ENCODE measurements around the gene NME7.

GRCh38 chr1:169207797-169208520, 159.6 kb downstream of the NME7 start:
- TF ChIP-seq CTCF (IDR thresholded peaks at IDR 0.05) (no peak), POLR2A (IDR thresholded peaks at IDR 0.05) (no peak)
